Gastroesophageal sphincter (tissue), 4 donors: ENCODE data around the gene RAPSN. TPM values are rescaled to one million over a fixed set of nuclear protein-coding genes. Genes with fewer than 3 reads are reported as not detected.

Experiments used
- ATAC-seq: fragments of 150-250 bp; one replicate; pipeline ENCODE4 v1.9.1; 2016; ENCODE audit warnings: mild to moderate bottlenecking, moderate library complexity
- H3K27ac ChIP-seq, 4 donors: fragments of 200-600 bp; sonication (generic) in 3 of 4; 1 replicate in 3 of 4; 2 replicates in 1 of 4; pipeline ENCODE4 v1.5.1; 2016 to 2019
- H3K27me3 ChIP-seq: fragments of 200-600 bp; sonication (generic); one replicate; pipeline ENCODE4 v1.5.1; 2019
- H3K36me3 ChIP-seq, 2 donors: fragments of 200-600 bp; sonication (generic); one replicate each; pipeline ENCODE4 v1.5.1; 2019; ENCODE audit warnings: control low read depth in 1 of 2
- H3K4me1 ChIP-seq, 3 donors: fragments of 200-600 bp; sonication (generic); 1 replicate in 2 of 3; 2 replicates in 1 of 3; pipeline ENCODE4 v1.5.1; 2016 to 2019; ENCODE audit warnings: control low read depth in 2 of 3
- H3K4me3 ChIP-seq, 2 donors: fragments of 200-600 bp; sonication (generic); one replicate each; pipeline ENCODE4 v1.5.1; 2019; ENCODE audit warnings: mild to moderate bottlenecking in 1 of 2, moderate library complexity in 1 of 2
- H3K9me3 ChIP-seq, 3 donors: fragments of 200-600 bp; sonication (generic); one replicate each; pipeline ENCODE4 v1.5.1; 2017 to 2019; ENCODE audit warnings: control low read depth in 2 of 3
- CTCF ChIP-seq, 4 experiments: fragments of 200-600 bp in 2 of 4; fragments of 450-650 bp in 2 of 4; sonication (generic) in 1 of 4; IDR thresholded peaks; one replicate each; pipeline ENCODE4 v1.5.1; 2017 to 2019; ENCODE audit warnings: antibody characterized with exemption in 4 of 4, mild to moderate bottlenecking in 2 of 4, moderate library complexity in 2 of 4
- EP300 ChIP-seq: sonication (generic); formaldehyde crosslinking; IDR thresholded peaks from one replicate; pipeline ENCODE4 v1.6.1; 2017; ENCODE audit warnings: antibody characterized with exemption, mild to moderate bottlenecking
- POLR2A ChIP-seq, 2 donors: fragments of 450-650 bp; IDR thresholded peaks; one replicate each; pipeline ENCODE4 v1.6.1; 2017; ENCODE audit warnings: antibody characterized with exemption in 2 of 2, mild to moderate bottlenecking in 2 of 2, moderate library complexity in 1 of 2
- POLR2AphosphoS5 ChIP-seq: sonication (generic); formaldehyde crosslinking; IDR thresholded peaks from one replicate; pipeline ENCODE4 v1.6.1; 2017; ENCODE audit warnings: antibody characterized with exemption
- WGBS, 2 donors: methylation state at CpG; one replicate each; pipeline ENCODE4 v1.1.5; 2018; ENCODE audit warnings: low coverage in 1 of 2; 5-methylcytosine and 5-hydroxymethylcytosine counted together
- total RNA-seq, 4 donors: library from RNA; depleted of rRNA; stranded (reverse); fragments of >200 nt; gene quantifications; one replicate each; pipeline ENCODE4 v1.1.0, GENCODE V29; 2016

Gene RAPSN
- total RNA-seq, 4 donors from 2014 or later, result 0.23 to 0.27 TPM; not detected in 2

GRCh38 chr11:47392546-47393162 is 56.3 kb downstream of the RAPSN start:
- 100% methylated on average over 3 of the region's 14 CpGs; no CpG with 5 or more reads in 1 of the 2 donors for WGBS, 2 donors
- TF ChIP-seq CTCF (IDR thresholded peaks at IDR 0.05) (no peak), POLR2AphosphoS5 (no peak), EP300 (no peak), POLR2A (IDR thresholded peaks at IDR 0.05) (no peak)
- Histone ChIP-seq H3K4me3 (no peak overlapping the region), H3K27ac (peak overlapping the region in 3 of 4 donors; percentile 77 to 85 (median 84)), H3K9me3 (no peaks in the 10 kb centered on the region), H3K4me1 (peaks cover 0 to 10% (median 0%) of the 10 kb centered on the region in 3 donors), H3K27me3 (no peaks in the 10 kb centered on the region), H3K36me3 (no peaks in the 10 kb centered on the region)
- ATAC-seq, result no peak

- H3K27ac ChIP-seq, result peak overlapping the region in 2 of 4 donors; percentile 54 to 84
- no peak for ATAC-seq
- H3K4me3 ChIP-seq, result no peak overlapping the region
- H3K36me3 ChIP-seq, result no peaks in the 10 kb centered on the region
- WGBS, 2 donors, result 74 to 92% methylated on average over 2 to 6 of the region's 16 CpGs
- H3K9me3 ChIP-seq, result no peaks in the 10 kb centered on the region
- H3K4me1 ChIP-seq, result peaks cover 0 to 10% (median 0%) of the 10 kb centered on the region in 3 donors
- H3K27me3 ChIP-seq, result no peaks in the 10 kb centered on the region
- no peak for TF ChIP-seq CTCF (IDR thresholded peaks at IDR 0.05)
- TF ChIP-seq POLR2AphosphoS5, result no peak
- TF ChIP-seq EP300, result no peak
- no peak for TF ChIP-seq POLR2A (IDR thresholded peaks at IDR 0.05)
Observed at GRCh38 chr11:47391711-47392432, 57.1 kb downstream of the RAPSN start.

GRCh38 chr11:47391077-47391583 is 57.8 kb downstream of the RAPSN start:
- Histone ChIP-seq H3K36me3 (no peaks in the 10 kb centered on the region), H3K4me3 (no peak overlapping the region), H3K27me3 (no peaks in the 10 kb centered on the region), H3K4me1 (peaks cover 0 to 10% (median 0%) of the 10 kb centered on the region in 3 donors), H3K27ac (peak overlapping the region in 2 of 4 donors; percentile 54 to 84), H3K9me3 (no peaks in the 10 kb centered on the region)
- 56 to 79% methylated on average over 5 to 9 of the region's 11 CpGs for WGBS, 2 donors
- TF ChIP-seq EP300 (no peak), POLR2AphosphoS5 (no peak), CTCF (IDR thresholded peaks at IDR 0.05) (no peak)
- no peak for ATAC-seq

- Histone ChIP-seq H3K27me3 (no peaks in the 10 kb centered on the region), H3K36me3 (no peaks in the 10 kb centered on the region), H3K4me1 (peaks cover 0 to 5% (median 0%) of the 10 kb centered on the region in 3 donors), H3K9me3 (no peaks in the 10 kb centered on the region), H3K4me3 (no peak overlapping the region), H3K27ac (peak overlapping the region in 1 of 4 donors; percentile 84)
- TF ChIP-seq CTCF (IDR thresholded peaks at IDR 0.05), result no peak
- TF ChIP-seq POLR2AphosphoS5, result no peak
- no peak for TF ChIP-seq POLR2A (IDR thresholded peaks at IDR 0.05)
- no peak for TF ChIP-seq EP300
- no peak for ATAC-seq
- 100% methylated on average over 1 of the region's 6 CpGs; no CpG with 5 or more reads in 1 of the 2 donors for WGBS, 2 donors
Observed at GRCh38 chr11:47390422-47390760, 58.5 kb downstream of the RAPSN start.
